ENCODE results near the gene GALNTL6. TPM values are rescaled to one million over a fixed set of nuclear protein-coding genes. Genes with fewer than 3 reads are reported as not detected.

The GALNTL6 gene
- total RNA-seq, 1 experiment from 2014 or later: not detected

- Histone ChIP-seq H3K36me3 (ENCODE audit: control insufficient read depth in 1 of 2, insufficient read depth in 2 of 2, low read length in 2 of 2) (no peaks in the 10 kb centered on the region), H3K4me1 (ENCODE audit: control insufficient read depth in 1 of 2, insufficient read depth in 2 of 2, low read length in 2 of 2) (no peaks in the 10 kb centered on the region), H3K4me2 (ENCODE audit: low read length) (no peak overlapping the region), H2AFZ (ENCODE audit: low read depth, low read length, poor library complexity, severe bottlenecking) (no peak overlapping the region), H3K79me2 (ENCODE audit: insufficient read depth, low read length) (no peaks in the 10 kb centered on the region), H3K9me2 (ENCODE audit: insufficient read depth) (no peaks in the 10 kb centered on the region), H3K27me3 (ENCODE audit: insufficient read depth, low read length) (no peaks in the 10 kb centered on the region), H3K27ac (ENCODE audit: low read depth, low read length) (no peak overlapping the region), H3K9me3 (ENCODE audit: control insufficient read depth in 1 of 2, insufficient read depth in 1 of 2, low read depth in 1 of 2, low read length in 2 of 2) (no peaks in the 10 kb centered on the region), H4K20me1 (ENCODE audit: insufficient read depth) (no peaks in the 10 kb centered on the region), H3K9ac (ENCODE audit: low read length) (no peak overlapping the region), H3K4me3 (replicated peaks in 1 of 2; ENCODE audit: low read depth in 1 of 2, low read length in 2 of 2) (no peak overlapping the region)
- POLR2A ChIA-PET: no interaction called here
- ATAC-seq: no peak
- CTCF ChIA-PET: no interaction called here
- TF ChIP-seq EGR1 (IDR thresholded peaks at IDR 0.05; ENCODE audit: low read depth) (no peak), ATF3 (IDR thresholded peaks at IDR 0.05) (no peak), SIN3A (IDR thresholded peaks at IDR 0.05; ENCODE audit: low read depth) (no peak), MAX (IDR thresholded peaks at IDR 0.05) (no peak), YY1 (IDR thresholded peaks at IDR 0.05; ENCODE audit: extremely low read depth, insufficient replicate concordance, low read depth, low read length) (no peak), JUND (IDR thresholded peaks at IDR 0.05) (no peak), ELF1 (IDR thresholded peaks at IDR 0.05; ENCODE audit: borderline replicate concordance, low read depth) (no peak), ZFX (IDR thresholded peaks at IDR 0.05) (no peak), POLR2AphosphoS5 (IDR thresholded peaks at IDR 0.05; ENCODE audit: low read depth, low read length) (no peak), SP1 (IDR thresholded peaks at IDR 0.05; ENCODE audit: low read depth) (no peak), REST (IDR thresholded peaks at IDR 0.05; ENCODE audit: low read depth) (no peak), SRF (IDR thresholded peaks at IDR 0.05; ENCODE audit: low read depth) (no peak), POLR2A (IDR thresholded peaks at IDR 0.05; ENCODE audit: borderline replicate concordance, extremely low read depth, insufficient read depth, insufficient read length) (no peak), EZH2phosphoT487 (IDR thresholded peaks at IDR 0.05; ENCODE audit: borderline replicate concordance) (no peak), ZBTB33 (IDR thresholded peaks at IDR 0.05; ENCODE audit: extremely low read depth, insufficient replicate concordance, low read length) (no peak), CBX3 (IDR thresholded peaks at IDR 0.05; ENCODE audit: low read depth) (no peak), RAD21 (IDR thresholded peaks at IDR 0.05; ENCODE audit: low read depth) (no peak), CTCF (IDR thresholded peaks at IDR 0.05 in 2 of 3, conservative IDR thresholded peaks at IDR 0.05 in 1 of 3; ENCODE audit: borderline replicate concordance in 1 of 3, insufficient read depth in 1 of 3, low read depth in 2 of 3, low read length in 2 of 3) (no peak)
- no peak for DNase-seq (ENCODE audit: low read depth, low spot score)
- intact Hi-C loops (cut with micrococcal nuclease): no loop called here
- no TSS peak for BruUV-seq (replicated peaks)
- RAD21 ChIA-PET (ENCODE audit: low non-redundant PET in 1 of 2, low total read pairs in 2 of 2, uncharacterized antibody in 2 of 2, unreplicated experiment in 2 of 2): no interaction called here
Measured at GRCh38 chr4:172124656-172125308, 311.6 kb downstream of the GALNTL6 start.
